Stromal cell of bone marrow (primary cell): ENCODE data around the gene MAML3.

Source experiments
- DNase-seq: peaks from one replicate; pipeline ENCODE4 v3.0.0-alpha.2; 2012; ENCODE audit warnings: low read depth

The MAML3 gene

GRCh38 chr4:139781066-139781465 is 372.9 kb downstream of the MAML3 start:
- no peak for DNase-seq

GRCh38 chr4:139779691-139780090 is 374.3 kb downstream of the MAML3 start:
- no peak for DNase-seq

- no peak for DNase-seq
Observed at GRCh38 chr4:139777757-139778156, 376.2 kb downstream of the MAML3 start.

GRCh38 chr4:139776235-139776634 is 377.7 kb downstream of the MAML3 start:
- no peak for DNase-seq

- no peak for DNase-seq
Observed at GRCh38 chr4:139774759-139775487, 379.1 kb downstream of the MAML3 start.

- no peak for DNase-seq
Observed at GRCh38 chr4:139773560-139774318, 380.2 kb downstream of the MAML3 start.

GRCh38 chr4:139770361-139770760 is 383.6 kb downstream of the MAML3 start:
- DNase-seq, result peak; percentile 8

GRCh38 chr4:139769364-139769763 is 384.6 kb downstream of the MAML3 start:
- no peak for DNase-seq

GRCh38 chr4:139768896-139769295 is 385.1 kb downstream of the MAML3 start:
- DNase-seq, result no peak

GRCh38 chr4:139768366-139768765 is 385.6 kb downstream of the MAML3 start:
- no peak for DNase-seq

GRCh38 chr4:139767585-139767984 is 386.4 kb downstream of the MAML3 start:
- DNase-seq, result no peak

- DNase-seq, result no peak
Observed at GRCh38 chr4:139767168-139767567, 386.8 kb downstream of the MAML3 start.

GRCh38 chr4:139764686-139765310 is 389.2 kb downstream of the MAML3 start:
- no peak for DNase-seq

GRCh38 chr4:139764182-139764581 is 389.8 kb downstream of the MAML3 start:
- DNase-seq, result no peak

GRCh38 chr4:139763672-139764071 is 390.3 kb downstream of the MAML3 start:
- DNase-seq, result no peak

- no peak for DNase-seq
Observed at GRCh38 chr4:139763205-139763604, 390.8 kb downstream of the MAML3 start.

GRCh38 chr4:139762720-139763119 is 391.3 kb downstream of the MAML3 start:
- no peak for DNase-seq

- DNase-seq, result no peak
Observed at GRCh38 chr4:139761461-139761860, 392.5 kb downstream of the MAML3 start.

GRCh38 chr4:139760567-139760966 is 393.4 kb downstream of the MAML3 start:
- DNase-seq, result no peak

- no peak for DNase-seq
Observed at GRCh38 chr4:139759097-139759496, 394.9 kb downstream of the MAML3 start.

- DNase-seq, result no peak
Observed at GRCh38 chr4:139756391-139757180, 397.4 kb downstream of the MAML3 start.

GRCh38 chr4:139754938-139755337 is 399.0 kb downstream of the MAML3 start:
- DNase-seq, result no peak
